ENCODE data around the gene TOX3. TPM values are rescaled to one million over a fixed set of nuclear protein-coding genes. Genes with fewer than 3 reads are reported as not detected.

TOX3 gene
- total and polyA plus RNA-seq, 2 of the 13 experiments (the other 11 are each of a cell fraction or from before 2014, with no cell fraction given), result 14.5 to 98.6 TPM

- TF ChIP-seq E2F5 (CRISPR knock-in tag; conservative IDR thresholded peaks at IDR 0.05), result no peak
- TF ChIP-seq HMGXB3 (CRISPR knock-in tag; IDR thresholded peaks at IDR 0.05; ENCODE audit: borderline replicate concordance), result no peak
- TF ChIP-seq ESRRA (CRISPR knock-in tag; IDR thresholded peaks at IDR 0.05; ENCODE audit: low read depth), result no peak
- 0 out of 2 replicates have a peak, but pooled peaks have one; percentile 4 for TF ChIP-seq HNF4G (IDR thresholded peaks at IDR 0.05; ENCODE audit: borderline replicate concordance, low read depth, low read length)
- no peak for TF ChIP-seq HNF4G (CRISPR knock-in tag; IDR thresholded peaks at IDR 0.05; ENCODE audit: borderline replicate concordance, low read depth)
- no peak for TF ChIP-seq ZFP41 (CRISPR knock-in tag; IDR thresholded peaks at IDR 0.05; ENCODE audit: borderline replicate concordance)
- TF ChIP-seq ZNF383 (CRISPR knock-in tag; IDR thresholded peaks at IDR 0.05; ENCODE audit: borderline replicate concordance), result peak; percentile 63; the same call in 1 of the 2 replicates
- no peak for TF ChIP-seq E2F1 (CRISPR knock-in tag; IDR thresholded peaks at IDR 0.05)
- TF ChIP-seq ZKSCAN1 (IDR thresholded peaks at IDR 0.05; ENCODE audit: low read length), result no peak
- TF ChIP-seq NFYC (CRISPR knock-in tag; IDR thresholded peaks at IDR 0.05), result no peak
- TF ChIP-seq ZXDC (CRISPR knock-in tag; IDR thresholded peaks at IDR 0.05), result no peak
- TF ChIP-seq MTA3 (CRISPR knock-in tag; IDR thresholded peaks at IDR 0.05), result no peak
- TF ChIP-seq NR2F1 (CRISPR knock-in tag; IDR thresholded peaks at IDR 0.05), result no peak
- TF ChIP-seq THAP9 (CRISPR knock-in tag; IDR thresholded peaks at IDR 0.05; ENCODE audit: borderline replicate concordance), result no peak
- no peak for TF ChIP-seq NFKBIZ (CRISPR knock-in tag; IDR thresholded peaks at IDR 0.05)
- no peak for TF ChIP-seq RBM39 (IDR thresholded peaks at IDR 0.05; ENCODE audit: low read depth, low read length, poor library complexity, severe bottlenecking)
Measured at GRCh38 chr16:52561910-52562741, 15.2 kb upstream of the TOX3 start (continued).
